ENCODE data around the gene GDA. TPM values are rescaled to one million over a fixed set of nuclear protein-coding genes. Genes with fewer than 3 reads are reported as not detected.

GDA gene
- total RNA-seq, 2 donors from 2014 or later = 1.9 TPM; not detected in 1

DNA sequence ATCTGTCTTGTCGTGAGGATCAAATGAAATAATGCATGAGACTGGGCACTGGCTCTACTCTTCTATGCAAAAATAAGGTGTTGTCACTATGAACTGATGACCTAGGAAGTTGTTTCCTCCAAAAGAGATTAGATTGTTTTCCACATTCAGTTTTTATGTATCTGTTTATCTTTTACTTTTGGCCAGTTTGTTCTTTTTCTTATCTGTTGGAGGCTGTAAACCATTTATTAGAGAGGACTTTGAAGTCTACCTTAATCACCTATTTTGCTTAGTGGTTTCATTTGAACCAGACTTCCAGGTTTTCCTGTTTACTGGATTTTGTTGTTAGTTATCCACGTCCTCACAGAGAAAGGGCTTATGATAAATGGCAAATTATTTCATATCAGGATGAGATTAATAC lies 21.5 kb upstream of the GDA start:
- no peaks in the 10 kb centered on the region for H3K36me3 ChIP-seq
- DNase-seq (ENCODE audit: low spot score) = no peak
- no peaks in the 10 kb centered on the region for H3K9me3 ChIP-seq
- no peak overlapping the region for H3K27ac ChIP-seq
- WGBS = 15% methylated on average over 2 of the region's 2 CpGs
- no peak overlapping the region for H3K4me3 ChIP-seq
- intact Hi-C loops (cut with DNase I) = no loop called here
- H3K4me1 ChIP-seq (replicated peaks) = no peaks in the 10 kb centered on the region
- no peaks in the 10 kb centered on the region for H3K27me3 ChIP-seq (replicated peaks; ENCODE audit: insufficient read depth)
- no peak for TF ChIP-seq POLR2A (IDR thresholded peaks at IDR 0.05)
- no peak for TF ChIP-seq POLR2AphosphoS5 (IDR thresholded peaks at IDR 0.05)

DNA sequence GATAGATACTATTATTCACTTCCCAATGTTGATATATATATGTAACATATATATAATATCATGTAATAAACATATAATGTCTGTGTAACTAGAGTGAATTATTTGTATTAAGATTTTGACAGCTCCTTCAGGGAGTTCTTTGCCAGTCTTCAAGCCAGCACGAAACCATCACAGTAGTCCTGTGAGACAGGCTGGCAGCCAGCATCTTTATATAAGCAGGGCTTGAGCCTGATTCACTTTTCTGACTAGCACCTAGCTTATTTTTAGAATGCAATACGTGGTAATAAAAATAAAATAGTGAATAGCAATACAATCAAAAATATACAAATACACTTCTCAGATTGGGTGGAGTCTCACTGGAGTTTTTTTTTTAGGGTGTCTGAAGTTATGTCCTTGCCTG lies 20.7 kb upstream of the GDA start:
- H3K4me1 ChIP-seq (replicated peaks) = no peaks in the 10 kb centered on the region
- no peak overlapping the region for H3K27ac ChIP-seq
- TF ChIP-seq, protein P1, sequence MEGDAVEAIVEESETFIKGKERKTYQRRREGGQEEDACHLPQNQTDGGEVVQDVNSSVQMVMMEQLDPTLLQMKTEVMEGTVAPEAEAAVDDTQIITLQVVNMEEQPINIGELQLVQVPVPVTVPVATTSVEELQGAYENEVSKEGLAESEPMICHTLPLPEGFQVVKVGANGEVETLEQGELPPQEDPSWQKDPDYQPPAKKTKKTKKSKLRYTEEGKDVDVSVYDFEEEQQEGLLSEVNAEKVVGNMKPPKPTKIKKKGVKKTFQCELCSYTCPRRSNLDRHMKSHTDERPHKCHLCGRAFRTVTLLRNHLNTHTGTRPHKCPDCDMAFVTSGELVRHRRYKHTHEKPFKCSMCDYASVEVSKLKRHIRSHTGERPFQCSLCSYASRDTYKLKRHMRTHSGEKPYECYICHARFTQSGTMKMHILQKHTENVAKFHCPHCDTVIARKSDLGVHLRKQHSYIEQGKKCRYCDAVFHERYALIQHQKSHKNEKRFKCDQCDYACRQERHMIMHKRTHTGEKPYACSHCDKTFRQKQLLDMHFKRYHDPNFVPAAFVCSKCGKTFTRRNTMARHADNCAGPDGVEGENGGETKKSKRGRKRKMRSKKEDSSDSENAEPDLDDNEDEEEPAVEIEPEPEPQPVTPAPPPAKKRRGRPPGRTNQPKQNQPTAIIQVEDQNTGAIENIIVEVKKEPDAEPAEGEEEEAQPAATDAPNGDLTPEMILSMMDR (IDR thresholded peaks at IDR 0.05) = no peak
- TF ChIP-seq POLR2AphosphoS5 (IDR thresholded peaks at IDR 0.05) = no peak
- H3K27me3 ChIP-seq (replicated peaks; ENCODE audit: insufficient read depth) = no peaks in the 10 kb centered on the region
- H3K36me3 ChIP-seq = no peaks in the 10 kb centered on the region
- intact Hi-C loops (cut with DNase I) = no loop called here
- H3K4me3 ChIP-seq = no peak overlapping the region
- WGBS = 45% methylated on average over 2 of the region's 2 CpGs
- H3K9me3 ChIP-seq = no peaks in the 10 kb centered on the region
- no peak for DNase-seq (ENCODE audit: low spot score)

DNA sequence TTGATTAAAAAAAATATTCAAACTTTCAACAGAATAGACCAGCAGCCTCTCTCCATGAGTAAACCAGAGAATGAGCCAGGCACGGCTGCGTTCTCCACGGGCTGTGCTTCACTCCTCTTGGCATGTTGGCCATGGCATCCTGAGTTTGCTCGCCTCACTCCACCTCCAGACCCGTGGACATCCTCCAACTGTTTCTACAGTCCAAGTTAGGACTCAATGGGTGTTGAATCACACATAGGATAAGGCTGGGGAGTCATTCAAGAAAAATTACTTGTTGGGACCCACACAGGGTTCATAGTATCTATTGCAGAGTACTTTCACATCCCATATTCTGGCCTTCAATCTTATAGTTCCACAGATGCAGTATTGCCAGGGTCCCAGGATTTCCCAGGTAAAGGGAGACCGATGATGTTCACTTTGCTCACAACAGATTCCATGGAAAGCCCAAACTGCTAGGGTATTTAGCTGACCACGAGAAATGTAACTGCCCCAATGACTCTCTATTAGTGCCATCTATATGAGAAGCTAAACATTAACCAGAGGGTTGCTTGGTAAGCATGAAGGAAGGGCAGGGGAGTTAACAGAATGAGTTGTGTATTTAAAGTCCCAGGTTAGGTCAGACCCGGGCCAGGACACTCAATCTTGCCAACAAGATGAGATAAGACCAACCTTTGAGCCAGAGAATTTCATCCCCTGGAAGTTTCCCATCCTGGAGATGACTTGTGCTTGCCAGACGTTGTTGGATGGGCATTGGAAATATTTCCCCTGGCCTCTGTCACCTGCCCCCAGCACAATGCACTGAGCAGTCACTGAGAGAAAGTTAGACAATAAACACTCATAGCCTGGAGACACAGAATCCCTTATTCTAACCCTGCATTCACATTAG lies 19.7 kb upstream of the GDA start:
- H3K27ac ChIP-seq = no peak overlapping the region
- no peak overlapping the region for H3K4me3 ChIP-seq
- intact Hi-C loops (cut with DNase I) = no loop called here
- WGBS = 67% methylated on average over 9 of the region's 9 CpGs
- no peak for DNase-seq (ENCODE audit: low spot score)
- no peak for TF ChIP-seq POLR2A (IDR thresholded peaks at IDR 0.05)
- TF ChIP-seq POLR2AphosphoS5 (IDR thresholded peaks at IDR 0.05) = no peak
- TF ChIP-seq, protein P1 (IDR thresholded peaks at IDR 0.05) = no peak
- H3K27me3 ChIP-seq (replicated peaks; ENCODE audit: insufficient read depth) = no peaks in the 10 kb centered on the region
- H3K36me3 ChIP-seq = no peaks in the 10 kb centered on the region
- H3K9me3 ChIP-seq = no peaks in the 10 kb centered on the region
- H3K4me1 ChIP-seq (replicated peaks) = no peaks in the 10 kb centered on the region

DNA sequence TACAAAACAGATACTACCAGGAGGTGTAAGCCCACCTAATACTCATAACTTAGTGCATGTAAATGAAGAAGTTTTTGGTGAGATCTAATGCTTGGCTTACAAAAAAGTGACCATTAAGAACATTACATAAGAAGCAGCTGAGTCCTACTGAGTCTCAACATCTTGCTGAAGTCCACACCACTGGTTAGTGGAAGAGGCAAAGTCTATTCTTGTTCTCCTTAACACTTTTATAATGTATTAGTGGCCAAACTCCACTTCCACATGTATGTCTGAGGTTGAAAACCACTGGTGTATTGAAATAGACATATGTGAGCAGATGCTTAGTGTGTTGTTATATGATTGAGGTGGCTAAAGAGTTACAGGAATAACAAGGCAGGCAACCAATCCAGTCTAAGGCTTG lies 18.9 kb upstream of the GDA start:
- intact Hi-C loops (cut with DNase I) = no loop called here
- no peaks in the 10 kb centered on the region for H3K9me3 ChIP-seq
- DNase-seq (ENCODE audit: low spot score) = no peak
- no peaks in the 10 kb centered on the region for H3K27me3 ChIP-seq (replicated peaks; ENCODE audit: insufficient read depth)
- H3K36me3 ChIP-seq = no peaks in the 10 kb centered on the region
- H3K4me3 ChIP-seq = no peak overlapping the region
- H3K27ac ChIP-seq = no peak overlapping the region
- TF ChIP-seq, protein P1 (IDR thresholded peaks at IDR 0.05) = no peak
- no peak for TF ChIP-seq POLR2AphosphoS5 (IDR thresholded peaks at IDR 0.05)
- no peak for TF ChIP-seq POLR2A (IDR thresholded peaks at IDR 0.05)
- no peaks in the 10 kb centered on the region for H3K4me1 ChIP-seq (replicated peaks)

DNA sequence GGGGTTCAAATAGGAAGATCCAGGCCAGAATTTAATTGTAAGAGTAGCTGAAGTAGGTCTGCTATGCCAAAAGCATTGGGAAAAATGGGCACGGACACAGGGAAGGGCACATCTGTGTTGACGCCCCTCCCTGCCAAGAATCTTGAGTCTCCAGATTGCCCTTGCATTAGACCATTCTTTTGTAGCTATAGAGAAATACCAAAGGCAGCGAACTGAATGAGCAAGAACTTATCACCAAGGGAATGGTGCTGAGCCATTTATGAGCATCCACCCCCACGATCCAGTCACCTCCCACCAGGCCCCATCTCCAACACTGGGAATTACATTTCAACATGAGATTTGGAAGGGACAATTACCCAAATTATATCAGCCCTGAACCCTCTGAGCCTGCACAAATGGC lies 18.0 kb upstream of the GDA start:
- no peaks in the 10 kb centered on the region for H3K27me3 ChIP-seq (replicated peaks; ENCODE audit: insufficient read depth)
- H3K36me3 ChIP-seq = no peaks in the 10 kb centered on the region
- TF ChIP-seq, protein P1 (IDR thresholded peaks at IDR 0.05) = no peak
- TF ChIP-seq POLR2A (IDR thresholded peaks at IDR 0.05) (no peak), POLR2AphosphoS5 (IDR thresholded peaks at IDR 0.05) (no peak)
- H3K9me3 ChIP-seq = no peaks in the 10 kb centered on the region
- H3K27ac ChIP-seq = no peak overlapping the region
- 88% methylated on average over 4 of the region's 4 CpGs for WGBS
- no peaks in the 10 kb centered on the region for H3K4me1 ChIP-seq (replicated peaks)
- intact Hi-C loops (cut with DNase I) = no loop called here
- no peak overlapping the region for H3K4me3 ChIP-seq
- no peak for DNase-seq (ENCODE audit: low spot score)
